CD4-positive, alpha-beta memory T cell (primary cell): Measurements from ENCODE around the gene RIMBP2. TPM values are rescaled to one million over a fixed set of nuclear protein-coding genes. Genes with fewer than 3 reads are reported as not detected.

Experiments
- CTCF ChIA-PET: fragments of 350-600 bp; sonication (Branson Sonifier 250); formaldehyde crosslinking; loops from one replicate; lab custom pipeline; 2021; ENCODE audit warnings: inconsistent platforms; ENCODE audit not compliant: partially characterized antibody; lab: Charles Lee
- POLR2A ChIA-PET: fragments of 350-600 bp; sonication (Branson Sonifier 250); formaldehyde crosslinking; loops from one replicate; lab custom pipeline; 2021; ENCODE audit not compliant: partially characterized antibody; lab: Charles Lee
- DNase-seq, 5 donors: peaks; one replicate each; pipeline versions ENCODE4 v3.0.0 to v3.0.0-alpha.2; 2020 to 2022; ENCODE audit warnings: mixed read lengths in 1 of 5
- H3K27ac ChIP-seq: one replicate; pipeline ENCODE4 v1.7.0; 2013; ENCODE audit warnings: low read depth, low read length
- H3K27me3 ChIP-seq: 2 replicates; pipeline ENCODE4 v1.7.0; 2013; ENCODE audit warnings: mild to moderate bottlenecking, low read length, moderate library complexity; ENCODE audit not compliant: insufficient read depth
- H3K36me3 ChIP-seq: 2 replicates; pipeline ENCODE4 v1.7.0; 2013; ENCODE audit warnings: mild to moderate bottlenecking, low read length, moderate library complexity; ENCODE audit not compliant: insufficient read depth
- H3K4me1 ChIP-seq: 2 replicates; pipeline ENCODE4 v1.7.0; 2013; ENCODE audit warnings: mild to moderate bottlenecking, low read length, moderate library complexity; ENCODE audit not compliant: insufficient read depth
- H3K4me3 ChIP-seq, 2 donors: one replicate each; pipeline ENCODE4 v1.7.0; 2013; ENCODE audit warnings: low read length in 2 of 2, mild to moderate bottlenecking in 1 of 2
- H3K9me3 ChIP-seq, 2 donors: one replicate each; pipeline ENCODE4 v1.7.0; 2013; ENCODE audit warnings: low read length in 2 of 2, control low read depth in 1 of 2; ENCODE audit not compliant: control insufficient read depth in 1 of 2
- H3K27ac Mint-ChIP-seq, 7 donors: one replicate each; pipeline ENCODE4 v1.8.0; 2020 to 2021; ENCODE audit warnings: mixed read lengths in 7 of 7, mild to moderate bottlenecking in 6 of 7, inconsistent platforms in 3 of 7, moderate library complexity in 3 of 7
- H3K27me3 Mint-ChIP-seq, 2 donors: one replicate each; pipeline ENCODE4 v1.8.0; 2020 to 2021; ENCODE audit warnings: mixed read lengths in 2 of 2
- H3K36me3 Mint-ChIP-seq, 2 donors: one replicate each; pipeline ENCODE4 v1.8.0; 2020 to 2021; ENCODE audit warnings: mixed read lengths in 2 of 2, inconsistent platforms in 1 of 2, mild to moderate bottlenecking in 1 of 2
- H3K4me1 Mint-ChIP-seq, 4 donors: one replicate each; pipeline ENCODE4 v1.8.0; 2020 to 2021; ENCODE audit warnings: mixed read lengths in 4 of 4, mild to moderate bottlenecking in 1 of 4
- H3K4me3 Mint-ChIP-seq, 8 donors: one replicate each; pipeline ENCODE4 v1.8.0; 2020 to 2021; ENCODE audit warnings: mixed read lengths in 8 of 8, mild to moderate bottlenecking in 7 of 8, moderate library complexity in 6 of 8, inconsistent platforms in 3 of 8
- H3K9me3 Mint-ChIP-seq, 8 donors: one replicate each; pipeline ENCODE4 v1.8.0; 2020 to 2021; ENCODE audit warnings: mixed read lengths in 8 of 8, mild to moderate bottlenecking in 5 of 8, inconsistent platforms in 3 of 8, moderate library complexity in 1 of 8
- intact Hi-C: fragments of 100-400 bp; cut with micrococcal nuclease; formaldehyde crosslinking; loops from one replicate; pipeline ENCODE4 v1.15.1; 2023
- polyA plus RNA-seq, 2 donors: library from polyadenylated mRNA; unstranded; fragments of 300-500 nt; fragmentation: Illumina TruSeq; gene quantifications; one replicate each; pipeline ENCODE4 v1.2.3, GENCODE V29; 2021
- total RNA-seq, 2 experiments: library from RNA; stranded (reverse); gene quantifications; one replicate each; pipeline ENCODE4 v1.2.3, GENCODE V29; 2021

Gene RIMBP2
- total and polyA plus RNA-seq, 4 experiments from 2014 or later, result 0.20 TPM; not detected in 3

DNA sequence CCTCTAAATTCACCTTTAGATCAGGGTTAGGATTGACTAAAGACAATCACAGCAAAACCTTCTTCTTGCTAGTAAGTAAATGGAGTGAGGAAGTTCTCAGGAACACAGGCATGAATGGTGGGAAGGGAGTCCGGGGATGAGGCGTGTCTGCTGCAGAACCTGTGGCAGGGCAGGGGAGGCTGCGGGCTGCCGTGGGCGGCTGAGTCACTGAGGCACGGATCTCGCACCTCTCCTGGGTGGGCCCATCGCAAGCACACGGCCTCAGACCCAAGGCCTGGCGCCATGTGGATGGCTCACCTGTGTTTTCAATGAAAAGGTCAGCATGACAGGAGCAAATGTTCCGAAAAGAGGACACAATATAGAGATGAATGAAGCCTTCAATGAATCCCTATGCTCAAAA, 293.0 kb downstream of the RIMBP2 start:
- Histone ChIP-seq H3K27ac (no peak overlapping the region), H3K9me3 (no peaks in the 10 kb centered on the region), H3K36me3 (no peaks in the 10 kb centered on the region), H3K4me1 (no peaks in the 10 kb centered on the region), H3K27me3 (no peaks in the 10 kb centered on the region), H3K4me3 (no peak overlapping the region)
- Mint-ChIP-seq H3K4me1 (no peaks in the 10 kb centered on the region), H3K4me3 (no peak overlapping the region), H3K27ac (no peak overlapping the region), H3K9me3 (peaks cover 0 to 4% (median 0%) of the 10 kb centered on the region in 8 donors), H3K36me3 (no peaks in the 10 kb centered on the region), H3K27me3 (peaks cover 1 to 4% of the 10 kb centered on the region in 2 donors)
- ChIA-PET CTCF (no interaction called here), POLR2A (no interaction called here)
- intact Hi-C loops, result no loop called here
- no peak for DNase-seq

DNA sequence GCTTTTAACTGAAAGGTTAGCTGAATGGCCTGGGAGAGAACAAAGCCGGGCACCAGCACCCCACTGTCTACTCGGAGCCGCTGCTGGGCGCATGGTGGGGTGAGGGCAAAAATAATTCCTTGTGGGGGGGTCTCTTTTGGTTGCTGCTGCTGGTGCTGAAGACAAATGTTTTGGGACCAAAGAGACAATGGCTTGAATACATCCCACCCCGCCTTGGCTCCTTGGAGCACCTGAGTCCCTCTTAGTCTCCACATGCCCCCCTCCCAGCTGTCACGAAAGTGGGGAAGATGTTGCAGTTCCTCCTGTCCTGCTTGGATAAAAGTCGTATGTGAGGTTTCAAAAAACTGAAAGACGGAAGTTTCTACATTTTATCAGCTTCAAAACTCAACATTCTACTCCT, 293.4 kb downstream of the RIMBP2 start:
- Mint-ChIP-seq H3K9me3 (peaks cover 0 to 4% (median 0%) of the 10 kb centered on the region in 8 donors), H3K27me3 (peaks cover 1 to 4% of the 10 kb centered on the region in 2 donors), H3K36me3 (no peaks in the 10 kb centered on the region), H3K4me1 (no peaks in the 10 kb centered on the region), H3K27ac (no peak overlapping the region), H3K4me3 (no peak overlapping the region)
- H3K27ac ChIP-seq, result no peak overlapping the region
- H3K4me1 ChIP-seq, result no peaks in the 10 kb centered on the region
- intact Hi-C loops, result no loop called here
- no peaks in the 10 kb centered on the region for H3K27me3 ChIP-seq
- no peak for DNase-seq
- no peak overlapping the region for H3K4me3 ChIP-seq
- no peaks in the 10 kb centered on the region for H3K36me3 ChIP-seq
- H3K9me3 ChIP-seq, result no peaks in the 10 kb centered on the region
- ChIA-PET POLR2A (no interaction called here), CTCF (no interaction called here)

DNA sequence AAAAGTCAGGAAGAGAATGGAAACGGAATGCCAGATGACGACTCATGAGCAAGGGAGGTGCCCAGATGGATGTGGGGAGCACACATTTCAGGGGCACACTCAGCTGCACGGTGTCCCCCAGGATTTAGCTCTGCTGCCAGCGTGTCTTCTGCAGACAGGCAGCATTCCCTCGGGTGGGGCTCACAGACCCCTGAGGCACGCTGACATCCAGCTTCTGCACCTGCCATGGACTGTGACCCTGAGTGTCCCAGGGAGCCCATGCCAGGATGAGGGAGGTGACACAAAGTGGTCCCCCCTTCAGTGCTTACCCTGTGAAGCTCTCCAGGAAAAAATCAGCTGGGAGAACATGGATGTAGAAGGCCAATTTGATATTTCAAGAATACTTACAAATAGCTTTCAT, 294.2 kb downstream of the RIMBP2 start:
- no peaks in the 10 kb centered on the region for H3K36me3 ChIP-seq
- intact Hi-C loops, result no loop called here
- H3K27me3 Mint-ChIP-seq, result peaks cover 1 to 4% of the 10 kb centered on the region in 2 donors
- no peaks in the 10 kb centered on the region for H3K9me3 ChIP-seq
- H3K4me3 Mint-ChIP-seq, result no peak overlapping the region
- H3K4me3 ChIP-seq, result no peak overlapping the region
- H3K4me1 ChIP-seq, result no peaks in the 10 kb centered on the region
- no peaks in the 10 kb centered on the region for H3K27me3 ChIP-seq
- H3K4me1 Mint-ChIP-seq, result no peaks in the 10 kb centered on the region
- H3K9me3 Mint-ChIP-seq, result peaks cover 0 to 4% (median 0%) of the 10 kb centered on the region in 8 donors
- no peak overlapping the region for H3K27ac Mint-ChIP-seq
- no peaks in the 10 kb centered on the region for H3K36me3 Mint-ChIP-seq
- no peak for DNase-seq
- H3K27ac ChIP-seq, result no peak overlapping the region
- ChIA-PET POLR2A (no interaction called here), CTCF (no interaction called here)

- peaks cover 1 to 4% of the 10 kb centered on the region in 2 donors for H3K27me3 Mint-ChIP-seq
- intact Hi-C loops, result no loop called here
- no peak overlapping the region for H3K27ac ChIP-seq
- ChIA-PET POLR2A (no interaction called here), CTCF (no interaction called here)
- DNase-seq, result no peak
- H3K27ac Mint-ChIP-seq, result no peak overlapping the region
- H3K9me3 ChIP-seq, result no peaks in the 10 kb centered on the region
- H3K4me1 ChIP-seq, result no peaks in the 10 kb centered on the region
- H3K4me1 Mint-ChIP-seq, result no peaks in the 10 kb centered on the region
- H3K27me3 ChIP-seq, result no peaks in the 10 kb centered on the region
- no peak overlapping the region for H3K4me3 ChIP-seq
- H3K36me3 ChIP-seq, result no peaks in the 10 kb centered on the region
- H3K4me3 Mint-ChIP-seq, result no peak overlapping the region
- peaks cover 0 to 2% (median 0%) of the 10 kb centered on the region in 8 donors for H3K9me3 Mint-ChIP-seq
- H3K36me3 Mint-ChIP-seq, result no peaks in the 10 kb centered on the region
Observed at GRCh38 chr12:130420071-130420470, 296.0 kb downstream of the RIMBP2 start.

GRCh38 chr12:130419116-130419515, 297.0 kb downstream of the RIMBP2 start:
- Mint-ChIP-seq H3K9me3 (peaks cover 0 to 2% (median 0%) of the 10 kb centered on the region in 8 donors), H3K27me3 (peaks cover 1 to 5% of the 10 kb centered on the region in 2 donors), H3K27ac (no peak overlapping the region), H3K4me3 (no peak overlapping the region), H3K4me1 (no peaks in the 10 kb centered on the region), H3K36me3 (no peaks in the 10 kb centered on the region)
- H3K27ac ChIP-seq, result no peak overlapping the region
- no peaks in the 10 kb centered on the region for H3K27me3 ChIP-seq
- intact Hi-C loops, result no loop called here
- no peaks in the 10 kb centered on the region for H3K4me1 ChIP-seq
- no peak for DNase-seq
- ChIA-PET CTCF (no interaction called here), POLR2A (no interaction called here)
- H3K36me3 ChIP-seq, result no peaks in the 10 kb centered on the region
- no peak overlapping the region for H3K4me3 ChIP-seq
- no peaks in the 10 kb centered on the region for H3K9me3 ChIP-seq

- intact Hi-C loops, result no loop called here
- DNase-seq, result no peak
- Mint-ChIP-seq H3K27me3 (peaks cover 1 to 7% of the 10 kb centered on the region in 2 donors), H3K36me3 (no peaks in the 10 kb centered on the region), H3K4me3 (no peak overlapping the region), H3K27ac (no peak overlapping the region), H3K9me3 (peaks cover 0 to 1% (median 0%) of the 10 kb centered on the region in 8 donors), H3K4me1 (no peaks in the 10 kb centered on the region)
- ChIA-PET CTCF (no interaction called here), POLR2A (no interaction called here)
- Histone ChIP-seq H3K36me3 (no peaks in the 10 kb centered on the region), H3K4me3 (no peak overlapping the region), H3K9me3 (no peaks in the 10 kb centered on the region), H3K4me1 (no peaks in the 10 kb centered on the region), H3K27ac (no peak overlapping the region), H3K27me3 (no peaks in the 10 kb centered on the region)
Observed at GRCh38 chr12:130418251-130418650, 297.8 kb downstream of the RIMBP2 start.

- Histone ChIP-seq H3K4me3 (no peak overlapping the region), H3K27me3 (no peaks in the 10 kb centered on the region), H3K36me3 (no peaks in the 10 kb centered on the region), H3K9me3 (no peaks in the 10 kb centered on the region), H3K27ac (no peak overlapping the region), H3K4me1 (no peaks in the 10 kb centered on the region)
- ChIA-PET POLR2A (no interaction called here), CTCF (no interaction called here)
- Mint-ChIP-seq H3K27ac (no peak overlapping the region), H3K27me3 (peaks cover 4% of the 10 kb centered on the region in 2 donors), H3K4me3 (no peak overlapping the region), H3K9me3 (peaks cover 0 to 3% (median 0%) of the 10 kb centered on the region in 8 donors), H3K36me3 (no peaks in the 10 kb centered on the region), H3K4me1 (no peaks in the 10 kb centered on the region)
- intact Hi-C loops, result no loop called here
- no peak for DNase-seq
Observed at GRCh38 chr12:130414381-130414780, 301.7 kb downstream of the RIMBP2 start.

DNA sequence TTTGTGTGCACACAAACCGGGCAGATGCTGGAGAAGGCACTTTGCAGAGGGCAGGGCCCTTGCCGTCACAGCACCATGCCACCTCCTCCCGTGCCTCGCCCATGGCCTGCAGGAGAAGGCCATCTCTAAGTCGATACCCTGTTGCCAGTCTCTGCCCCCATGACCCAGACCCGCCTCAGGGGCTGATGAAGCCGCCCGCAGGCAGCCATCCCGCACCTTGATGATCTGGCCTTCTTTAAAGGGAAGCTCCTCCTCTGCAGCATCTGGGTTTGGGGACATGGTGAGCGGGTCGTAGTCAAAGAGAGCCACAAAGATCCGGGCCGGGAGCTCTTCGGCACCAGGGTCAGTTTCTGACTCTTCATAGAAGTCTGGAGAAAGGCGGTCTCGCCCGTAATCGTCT, 302.2 kb downstream of the RIMBP2 start:
- H3K4me3 Mint-ChIP-seq, result no peak overlapping the region

More for the DNA sequence above, 302.2 kb downstream of the RIMBP2 start:
- intact Hi-C loops, result no loop called here
- Histone ChIP-seq H3K27ac (no peak overlapping the region), H3K4me3 (no peak overlapping the region), H3K36me3 (no peaks in the 10 kb centered on the region), H3K4me1 (no peaks in the 10 kb centered on the region), H3K9me3 (no peaks in the 10 kb centered on the region), H3K27me3 (no peaks in the 10 kb centered on the region)
- POLR2A ChIA-PET, result no interaction called here
- CTCF ChIA-PET, result no interaction called here
- H3K4me1 Mint-ChIP-seq, result no peaks in the 10 kb centered on the region
- DNase-seq, result no peak
- peaks cover 4% of the 10 kb centered on the region in 2 donors for H3K27me3 Mint-ChIP-seq
- H3K36me3 Mint-ChIP-seq, result no peaks in the 10 kb centered on the region
- no peak overlapping the region for H3K27ac Mint-ChIP-seq
- peaks cover 0 to 3% (median 0%) of the 10 kb centered on the region in 8 donors for H3K9me3 Mint-ChIP-seq
